Tibial nerve (tissue), 4 donors: ENCODE data around the gene RBM33. TPM values are rescaled to one million over a fixed set of nuclear protein-coding genes. Genes with fewer than 3 reads are reported as not detected.

ENCODE experiments used
- DNase-seq, 2 donors: peaks; one replicate each; pipeline ENCODE4 v3.0.0-alpha.2; 2019; ENCODE audit warnings: low spot score in 2 of 2
- H3K27ac ChIP-seq, 4 donors: fragments of 200-600 bp; sonication (generic) in 3 of 4; one replicate each; pipeline ENCODE4 v1.5.1; 2017 to 2019; ENCODE audit warnings: mild to moderate bottlenecking in 1 of 4
- H3K27me3 ChIP-seq, 2 donors: fragments of 200-600 bp; sonication (generic) in 1 of 2; one replicate each; pipeline versions ENCODE4 v1.5.1 to v1.6.0; 2017 to 2019
- H3K36me3 ChIP-seq, 3 donors: fragments of 200-600 bp; sonication (generic); one replicate each; pipeline ENCODE4 v1.5.1; 2018 to 2019
- H3K4me1 ChIP-seq, 4 donors: fragments of 200-600 bp; sonication (generic) in 3 of 4; one replicate each; pipeline ENCODE4 v1.5.1; 2017 to 2019
- H3K4me3 ChIP-seq, 4 donors: fragments of 200-600 bp; sonication (generic) in 3 of 4; one replicate each; pipeline ENCODE4 v1.5.1; 2017 to 2019; ENCODE audit warnings: mild to moderate bottlenecking in 1 of 4, moderate library complexity in 1 of 4
- H3K9me3 ChIP-seq, 4 donors: fragments of 200-600 bp; sonication (generic) in 3 of 4; one replicate each; pipeline ENCODE4 v1.5.1; 2017 to 2019
- CTCF ChIP-seq, 5 experiments: fragments of 200-600 bp in 3 of 5; fragments of 450-650 bp in 2 of 5; sonication (generic) in 3 of 5; IDR thresholded peaks; one replicate each; pipeline ENCODE4 v1.5.1; 2016 to 2019; ENCODE audit warnings: antibody characterized with exemption in 5 of 5, mild to moderate bottlenecking in 3 of 5, moderate library complexity in 2 of 5
- EP300 ChIP-seq, 2 donors: sonication (generic); formaldehyde crosslinking; IDR thresholded peaks; one replicate each; pipeline ENCODE4 v1.6.1; 2017; ENCODE audit warnings: antibody characterized with exemption in 2 of 2, mild to moderate bottlenecking in 1 of 2
- POLR2A ChIP-seq, 2 donors: fragments of 450-650 bp; IDR thresholded peaks; one replicate each; pipeline ENCODE4 v1.6.1; 2017; ENCODE audit warnings: antibody characterized with exemption in 2 of 2, mild to moderate bottlenecking in 2 of 2, moderate library complexity in 2 of 2
- WGBS, 2 donors: methylation state at CpG; one replicate each; pipeline ENCODE4 v1.1.5; 2018; 5-methylcytosine and 5-hydroxymethylcytosine counted together
- total RNA-seq, 4 donors: library from RNA; depleted of rRNA; stranded (reverse); fragments of >200 nt; gene quantifications; one replicate each; pipeline ENCODE4 v1.1.0, GENCODE V29; 2016

RBM33 gene
- total RNA-seq, 4 donors from 2014 or later, result 85.0 to 92.4 (median 88.3) TPM

GRCh38 chr7:155699180-155699579 lies 54.7 kb downstream of the RBM33 start:
- TF ChIP-seq POLR2A (IDR thresholded peaks at IDR 0.05), result no peak
- no peak for TF ChIP-seq EP300 (IDR thresholded peaks at IDR 0.05)
- no peak for TF ChIP-seq CTCF (IDR thresholded peaks at IDR 0.05)
- Histone ChIP-seq H3K36me3 (peaks cover 0 to 29% (median 4%) of the 10 kb centered on the region in 3 donors), H3K27me3 (no peaks in the 10 kb centered on the region), H3K4me1 (peaks cover 0 to 57% (median 0%) of the 10 kb centered on the region in 4 donors), H3K27ac (no peak overlapping the region), H3K4me3 (no peak overlapping the region), H3K9me3 (no peaks in the 10 kb centered on the region)
- WGBS, 2 donors, result 88 to 91% methylated on average over 7 of the region's 7 CpGs
- DNase-seq, result no peak

DNA sequence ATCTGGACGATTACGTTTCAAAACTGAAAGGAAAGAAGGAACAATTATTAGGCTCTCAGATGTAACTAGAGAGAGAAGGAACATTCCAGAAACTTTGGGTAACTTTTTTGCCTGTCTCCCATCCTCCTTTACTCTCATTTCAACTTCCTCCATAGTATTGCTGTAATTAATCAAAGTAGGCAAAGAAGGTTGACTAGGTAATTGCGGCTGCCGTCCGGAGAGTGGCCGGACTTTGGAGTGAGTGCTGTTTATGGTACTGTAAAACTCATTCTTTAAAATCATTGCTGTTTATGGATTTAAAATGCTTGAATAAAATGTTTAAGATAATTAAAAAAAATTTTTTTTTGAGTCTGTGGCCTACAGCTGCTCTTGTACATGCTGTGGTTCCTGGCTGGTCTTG lies 56.4 kb downstream of the RBM33 start:
- TF ChIP-seq POLR2A (IDR thresholded peaks at IDR 0.05) (no peak), EP300 (IDR thresholded peaks at IDR 0.05) (no peak), CTCF (IDR thresholded peaks at IDR 0.05) (no peak)
- H3K27ac ChIP-seq, result no peak overlapping the region
- 89 to 90% methylated on average over 6 of the region's 6 CpGs for WGBS, 2 donors

DNA sequence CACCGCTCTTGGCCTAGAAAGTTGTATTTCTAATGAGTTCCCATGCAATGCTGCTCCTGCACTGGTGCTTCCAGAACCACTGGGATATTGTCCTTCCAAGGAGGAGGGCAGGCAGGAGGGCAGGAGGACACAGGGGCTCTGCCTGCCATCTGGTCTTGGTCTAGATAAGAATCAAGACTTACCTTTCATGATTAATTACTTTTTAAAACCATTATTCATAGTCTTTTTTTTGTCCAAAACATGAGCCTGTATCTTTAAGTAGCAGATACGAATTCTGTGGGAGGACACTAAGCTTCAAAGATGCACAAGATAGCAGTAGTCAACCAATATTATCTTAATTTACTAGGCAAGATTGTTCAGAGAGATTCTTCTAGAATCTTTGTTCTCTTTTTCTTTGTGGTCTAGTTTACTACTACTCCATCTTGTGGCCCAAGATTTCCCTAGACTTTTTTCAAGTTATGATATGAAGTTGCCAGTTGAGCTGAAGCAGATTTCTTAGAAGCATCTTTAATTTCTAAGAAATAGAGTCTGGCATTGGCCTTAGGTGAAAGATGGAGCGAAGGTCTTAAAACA lies 57.6 kb downstream of the RBM33 start:
- Histone ChIP-seq H3K36me3 (peaks cover 0 to 50% (median 4%) of the 10 kb centered on the region in 3 donors), H3K9me3 (no peaks in the 10 kb centered on the region), H3K27ac (no peak overlapping the region), H3K27me3 (no peaks in the 10 kb centered on the region), H3K4me3 (no peak overlapping the region), H3K4me1 (peaks cover 0 to 29% (median 0%) of the 10 kb centered on the region in 4 donors)
- DNase-seq, result no peak
- TF ChIP-seq EP300 (IDR thresholded peaks at IDR 0.05) (no peak), POLR2A (IDR thresholded peaks at IDR 0.05) (no peak), CTCF (IDR thresholded peaks at IDR 0.05) (no peak)
- WGBS, 2 donors, result 94% methylated on average over 3 of the region's 3 CpGs

More for the DNA sequence above, 56.4 kb downstream of the RBM33 start:
- no peak overlapping the region for H3K4me3 ChIP-seq
- no peaks in the 10 kb centered on the region for H3K27me3 ChIP-seq
- H3K4me1 ChIP-seq, result peaks cover 0 to 41% (median 0%) of the 10 kb centered on the region in 4 donors
- H3K9me3 ChIP-seq, result no peaks in the 10 kb centered on the region
- no peak for DNase-seq
- peaks cover 0 to 38% (median 4%) of the 10 kb centered on the region in 3 donors for H3K36me3 ChIP-seq

GRCh38 chr7:155702616-155703015 lies 58.2 kb downstream of the RBM33 start:
- WGBS, 2 donors, result 82 to 96% methylated on average over 1 of the region's 1 CpG
- peaks cover 0 to 24% (median 0%) of the 10 kb centered on the region in 4 donors for H3K4me1 ChIP-seq
- no peak overlapping the region for H3K4me3 ChIP-seq
- H3K36me3 ChIP-seq, result peaks cover 0 to 55% (median 4%) of the 10 kb centered on the region in 3 donors
- no peaks in the 10 kb centered on the region for H3K9me3 ChIP-seq
- no peaks in the 10 kb centered on the region for H3K27me3 ChIP-seq
- H3K27ac ChIP-seq, result no peak overlapping the region
- no peak for TF ChIP-seq POLR2A (IDR thresholded peaks at IDR 0.05)
- TF ChIP-seq CTCF (IDR thresholded peaks at IDR 0.05), result no peak
- TF ChIP-seq EP300 (IDR thresholded peaks at IDR 0.05), result no peak
- no peak for DNase-seq

GRCh38 chr7:155705623-155706360 lies 61.3 kb downstream of the RBM33 start:
- DNase-seq, result no peak
- peaks cover 0 to 6% (median 2%) of the 10 kb centered on the region in 4 donors for H3K4me1 ChIP-seq
- no peaks in the 10 kb centered on the region for H3K9me3 ChIP-seq
- H3K27ac ChIP-seq, result no peak overlapping the region
- WGBS, 2 donors, result 93 to 94% methylated on average over 16 of the region's 16 CpGs
- no peak overlapping the region for H3K4me3 ChIP-seq
- peaks cover 0 to 80% (median 4%) of the 10 kb centered on the region in 3 donors for H3K36me3 ChIP-seq
- TF ChIP-seq EP300 (IDR thresholded peaks at IDR 0.05) (no peak), POLR2A (IDR thresholded peaks at IDR 0.05) (no peak), CTCF (IDR thresholded peaks at IDR 0.05) (no peak)
- no peaks in the 10 kb centered on the region for H3K27me3 ChIP-seq
